NCI-H345 treated with DMSO at 0.1 percent for 48 hours (cell line): Measurements from ENCODE around the gene ID1.
"Not testable (repeated sequence)": the region's sequence is repeated elsewhere in the genome, so short reads cannot be mapped to it uniquely, and the experiment has no call there.

ENCODE experiments used
- DNase-seq: peaks from one replicate; lab custom pipeline; 2025; ENCODE audit not compliant: unreplicated experiment; lab: John Stamatoyannopoulos, UW

ID1 gene

GRCh38 chr20:31573555-31574321 is 31.4 kb upstream of the ID1 start:
- peak; percentile 78 for DNase-seq

DNA sequence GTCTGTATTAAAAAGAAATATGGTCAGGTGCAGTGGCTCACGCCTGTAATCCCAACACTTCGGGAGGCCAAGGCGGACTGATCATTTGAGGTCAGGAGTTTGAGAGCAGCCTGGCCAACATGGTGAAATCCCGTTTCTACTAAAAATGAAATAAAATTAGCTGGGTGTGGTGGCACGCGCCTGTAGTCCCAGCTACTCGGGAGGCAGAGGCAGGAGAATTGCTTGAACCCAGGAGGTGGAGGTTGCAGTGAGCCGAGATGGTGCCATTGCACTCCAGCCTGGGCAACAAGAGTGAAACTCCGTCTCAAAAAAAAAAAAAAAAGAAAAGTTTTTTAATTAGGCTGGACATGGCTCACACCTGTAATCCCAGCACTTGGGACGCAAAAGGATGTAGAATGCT is 30.1 kb upstream of the ID1 start:
- DNase-seq = not testable (repeated sequence)

- no peak for DNase-seq
Observed at GRCh38 chr20:31576751-31577150, 28.3 kb upstream of the ID1 start.

DNA sequence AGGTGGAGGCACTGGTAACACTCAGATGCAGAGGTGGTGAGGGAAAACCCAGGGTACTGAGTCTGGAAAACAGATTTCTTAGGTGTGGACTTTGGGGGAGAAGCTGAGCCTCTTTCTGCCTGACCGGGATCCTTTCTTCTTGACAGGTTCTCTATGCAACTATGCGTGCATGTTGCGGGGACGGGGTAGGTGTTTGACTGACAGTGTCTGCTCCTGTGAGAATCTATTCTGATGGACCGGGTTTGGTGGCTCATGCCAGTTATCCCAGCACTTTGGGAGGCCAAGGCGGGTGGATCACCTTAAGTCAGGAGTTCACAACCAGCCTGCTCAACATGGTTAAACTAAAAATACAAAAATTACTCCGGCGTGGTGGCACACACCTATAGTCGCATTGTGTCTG is 27.9 kb upstream of the ID1 start:
- DNase-seq = no peak

DNA sequence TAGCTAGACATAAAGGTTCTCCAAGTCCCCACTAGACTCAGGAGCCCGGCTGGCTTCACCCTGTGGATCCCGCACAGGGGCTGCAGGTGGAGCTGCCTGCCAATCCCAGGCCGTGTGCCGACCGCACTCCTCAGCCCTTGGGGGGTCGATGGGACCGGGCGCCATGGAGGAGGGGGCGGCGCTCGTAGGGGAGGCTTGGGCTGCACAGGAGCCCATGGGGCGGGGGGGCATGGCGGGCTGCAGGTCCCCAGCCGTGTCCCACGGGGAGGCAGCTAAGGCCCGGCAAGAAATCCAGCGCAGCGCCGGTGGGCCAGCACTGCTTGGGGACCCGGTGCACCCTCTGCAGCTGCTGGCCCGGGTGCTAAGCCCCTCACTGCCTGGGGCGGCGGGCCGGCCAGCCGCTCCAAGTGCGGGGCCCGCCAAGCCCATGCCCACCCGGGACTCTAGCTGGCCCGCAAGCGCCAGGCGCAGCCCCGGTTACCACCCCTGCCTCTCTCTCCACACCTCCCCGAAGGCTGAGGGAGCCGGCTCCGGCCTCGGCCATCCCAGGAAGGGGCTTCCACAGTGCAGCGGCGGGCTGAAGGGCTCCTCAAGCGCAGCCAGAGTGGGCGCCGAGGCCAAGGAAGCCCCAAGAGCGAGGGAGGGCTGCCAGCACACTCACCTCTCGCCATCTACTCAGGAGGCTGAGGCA is 26.5 kb upstream of the ID1 start:
- no peak for DNase-seq

- no peak for DNase-seq
Observed at GRCh38 chr20:31579245-31579644, 25.8 kb upstream of the ID1 start.

DNA sequence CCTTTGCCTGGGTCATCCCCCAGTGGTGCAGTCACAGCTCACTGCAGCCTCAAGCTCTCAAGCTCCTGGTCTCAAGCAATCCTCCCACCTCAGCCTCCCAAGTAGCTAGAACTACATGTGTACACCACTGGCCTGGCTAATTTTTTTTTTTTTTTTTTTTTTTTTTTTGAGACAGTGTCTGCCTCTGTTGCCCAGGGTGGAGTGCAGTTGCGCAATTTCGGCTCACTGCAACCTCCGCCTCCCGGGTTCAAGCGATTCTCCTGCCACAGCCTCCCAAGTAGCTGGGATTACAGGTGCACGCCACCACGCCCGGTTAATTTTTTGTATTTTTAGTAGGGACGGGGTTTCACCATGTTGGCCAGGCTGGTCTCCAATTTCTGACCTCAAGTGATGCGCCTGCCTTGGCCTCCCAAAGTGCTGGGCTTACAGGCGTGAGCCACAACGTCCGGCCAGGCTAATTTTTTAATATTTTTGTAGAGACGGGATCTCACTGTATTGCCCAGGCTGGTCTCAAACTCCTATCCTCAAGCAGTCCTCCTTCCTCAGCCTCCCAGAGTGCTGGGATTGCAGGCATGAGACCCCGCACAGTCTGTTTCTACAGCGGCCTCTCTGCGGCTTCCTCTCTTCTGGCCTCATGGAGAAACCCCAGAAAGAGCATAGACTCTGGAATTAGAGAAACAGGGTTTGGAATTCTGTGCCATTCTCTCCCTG is 25.0 kb upstream of the ID1 start:
- not testable (repeated sequence) for DNase-seq

GRCh38 chr20:31580706-31581105 is 24.4 kb upstream of the ID1 start:
- no peak for DNase-seq

DNA sequence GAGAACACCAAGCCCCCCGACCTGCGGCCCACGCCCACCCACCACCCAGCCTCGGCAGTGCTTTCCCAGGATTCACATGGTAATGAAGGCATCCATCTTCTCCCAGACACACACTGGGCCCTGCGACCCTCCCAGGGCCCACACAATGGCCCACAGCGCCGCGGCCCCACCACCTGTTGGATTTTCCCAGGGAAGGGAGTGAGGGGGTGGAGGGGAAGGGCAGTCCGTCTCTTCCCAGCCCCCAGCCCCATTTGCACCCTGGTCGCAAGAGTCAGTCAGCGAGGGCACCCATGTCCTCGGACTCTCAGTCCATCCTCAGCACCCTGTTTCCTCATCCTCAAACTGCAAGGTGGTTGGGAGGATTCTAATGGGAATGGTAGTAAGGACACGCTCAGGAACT is 23.7 kb upstream of the ID1 start:
- DNase-seq = no peak

GRCh38 chr20:31587545-31588389 is 17.3 kb upstream of the ID1 start:
- DNase-seq = no peak

DNA sequence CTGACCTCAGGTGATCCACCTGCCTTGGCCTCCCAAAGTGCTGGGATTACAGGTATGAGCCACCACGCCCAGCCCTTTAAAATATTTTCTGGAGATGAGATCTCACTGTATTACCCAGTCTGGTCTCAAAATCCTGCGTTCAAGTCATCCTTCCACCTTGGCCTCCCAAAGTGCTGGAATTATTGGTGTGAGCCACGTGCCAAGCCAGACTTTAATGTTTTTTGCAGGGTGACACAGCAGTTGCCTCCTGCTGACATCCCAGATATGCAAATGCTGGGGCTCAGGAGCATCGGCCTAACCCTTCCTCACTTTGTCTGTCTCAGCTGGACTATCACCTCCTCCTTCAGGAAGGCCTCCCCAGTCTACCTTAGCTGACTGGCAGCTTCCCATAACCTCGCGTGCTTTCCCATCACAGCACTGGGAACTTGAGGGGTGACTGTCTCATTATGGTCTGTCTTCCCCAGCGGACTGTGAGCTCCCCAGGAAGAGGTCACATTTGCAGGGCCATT is 14.3 kb upstream of the ID1 start:
- no peak for DNase-seq

DNA sequence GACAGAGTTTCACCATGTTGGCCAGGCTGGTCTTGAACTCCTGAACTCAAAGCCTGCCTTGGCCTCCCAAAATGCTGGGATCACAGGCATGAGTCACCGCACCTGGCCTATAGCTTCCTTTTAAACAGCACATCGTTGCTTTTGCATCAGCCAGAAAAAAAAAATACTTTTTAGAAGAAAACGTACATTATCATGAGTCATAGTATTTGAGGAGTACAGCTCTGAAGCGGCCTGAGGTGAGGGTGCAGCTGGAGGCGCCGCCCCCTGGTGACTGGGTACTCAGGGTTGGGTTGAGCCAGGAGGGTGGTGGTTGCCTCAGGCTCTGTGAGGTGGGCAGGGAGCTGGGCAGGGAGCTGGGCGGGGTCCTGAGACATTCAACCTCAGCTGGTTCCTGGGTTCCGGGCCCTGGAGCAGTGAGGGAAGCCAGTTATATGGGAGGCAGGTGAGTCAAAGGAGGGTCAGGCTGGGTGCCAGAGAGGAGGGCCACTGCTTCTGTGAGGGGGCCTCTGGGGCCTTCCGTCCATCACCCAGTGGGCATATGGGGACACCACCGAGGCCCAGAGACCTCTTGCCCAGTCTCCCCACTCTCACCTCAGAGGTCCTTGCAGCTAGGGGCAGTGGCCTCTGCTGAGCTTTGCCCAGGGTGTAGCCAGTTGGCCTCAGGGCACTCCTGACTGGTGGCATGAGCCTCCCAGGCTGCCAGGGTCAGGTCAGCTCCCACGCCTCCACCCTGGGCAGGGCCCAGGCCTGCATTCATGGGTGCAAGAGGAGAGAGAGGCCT is 11.7 kb upstream of the ID1 start:
- no peak for DNase-seq

DNA sequence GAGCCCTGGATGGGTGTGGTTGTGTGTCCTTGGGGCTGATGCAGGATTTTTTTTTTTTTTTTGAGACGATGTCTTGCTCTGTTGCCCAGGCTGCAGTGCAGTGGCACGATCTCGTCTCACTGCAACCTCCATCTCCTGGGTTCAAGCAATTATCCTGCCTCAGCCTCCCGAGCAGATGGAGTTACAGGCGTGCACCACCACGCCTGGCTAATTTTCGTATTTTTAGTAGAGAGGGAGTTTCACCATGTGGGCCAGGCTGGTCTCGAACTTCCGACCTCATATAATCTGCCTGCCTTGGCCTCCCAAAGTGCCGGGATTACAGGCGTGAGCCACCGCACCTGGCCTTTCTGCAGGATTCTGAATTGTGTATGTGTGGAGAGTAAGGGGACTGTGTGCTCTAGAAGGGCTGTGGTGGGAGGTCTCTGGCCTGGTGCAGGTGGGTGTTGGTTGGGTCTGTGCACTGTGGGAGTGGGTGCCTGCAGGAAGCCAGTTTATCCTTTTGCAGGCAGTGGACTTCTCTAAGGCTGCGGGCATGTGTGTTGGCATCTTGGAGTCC is 11.0 kb upstream of the ID1 start:
- DNase-seq = no peak

GRCh38 chr20:31594558-31595379 is 10.3 kb upstream of the ID1 start:
- DNase-seq = no peak

DNA sequence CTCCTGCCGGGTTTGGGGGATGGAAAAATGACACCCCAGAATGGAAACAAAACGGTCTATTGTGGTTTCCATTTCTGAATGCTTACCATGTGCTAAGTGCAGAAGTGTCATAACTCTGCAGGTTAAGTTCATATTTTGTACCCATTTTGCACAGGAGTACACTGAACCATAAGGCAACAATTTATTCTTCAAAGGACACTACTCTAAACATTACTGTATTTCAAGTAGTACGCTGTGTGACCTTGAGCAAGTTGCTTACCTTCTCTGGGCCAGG is 9.8 kb upstream of the ID1 start:
- DNase-seq = no peak

GRCh38 chr20:31595654-31596411 is 9.3 kb upstream of the ID1 start:
- DNase-seq = no peak

DNA sequence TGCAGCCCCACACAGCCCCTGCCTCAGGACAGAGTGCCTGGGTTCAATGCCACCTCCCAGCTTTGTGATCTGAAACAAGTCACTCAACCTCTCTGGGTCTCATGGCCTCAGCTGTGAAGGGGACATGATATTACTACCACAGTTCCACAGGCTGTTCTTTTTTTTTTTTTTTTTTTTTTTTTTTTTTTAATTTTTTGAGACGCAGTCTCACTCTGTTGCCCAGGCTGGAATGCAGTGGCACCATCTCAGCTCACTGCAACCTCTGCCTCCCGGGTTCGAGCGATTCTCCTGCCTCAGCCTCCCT is 8.7 kb upstream of the ID1 start:
- not testable (repeated sequence) for DNase-seq

DNA sequence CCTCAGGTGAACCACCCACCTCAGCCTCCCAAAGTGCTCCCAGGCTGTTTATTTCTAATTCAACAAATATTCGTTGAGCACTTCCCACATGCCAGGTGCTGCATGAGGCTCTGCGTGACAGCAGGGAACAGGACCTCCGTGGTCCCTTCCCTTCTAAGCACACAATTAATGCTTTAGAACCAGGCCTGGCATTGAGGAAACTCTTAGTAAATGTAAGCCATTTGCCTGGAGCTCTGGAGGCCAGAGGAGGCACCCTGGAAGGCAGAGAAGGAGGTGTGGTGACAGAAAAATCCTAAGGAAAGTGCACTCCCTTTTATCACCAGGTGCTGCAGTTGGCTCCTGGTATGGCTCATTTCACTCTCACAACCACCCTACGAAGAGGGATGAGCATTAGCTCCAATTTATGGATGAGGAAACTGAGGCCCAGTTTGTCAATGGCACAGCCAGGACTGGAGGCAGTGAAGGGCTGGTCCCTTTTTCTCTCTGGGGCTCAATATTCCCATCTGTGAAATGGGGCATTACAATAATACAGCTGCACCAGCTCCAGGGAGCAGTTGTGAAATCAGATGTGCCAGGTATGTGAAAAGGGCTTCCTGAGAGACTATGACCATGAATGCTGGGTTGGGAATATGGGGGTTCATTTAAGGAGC is 8.1 kb upstream of the ID1 start:
- no peak for DNase-seq
